H9 (cell line): ENCODE data around the gene ANKH. TPM values are rescaled to one million over a fixed set of nuclear protein-coding genes. Genes with fewer than 3 reads are reported as not detected.

Source experiments
- DNase-seq: peaks from one replicate; pipeline ENCODE4 v3.0.0-alpha.2; 2017
- H2AFZ ChIP-seq: one replicate; pipeline ENCODE4 v1.6.1; 2013; ENCODE audit warnings: mild to moderate bottlenecking, low read length, control low read depth, moderate library complexity
- H2AK5ac ChIP-seq: 2 replicates; pipeline ENCODE4 v1.6.1; 2013; ENCODE audit warnings: low read length, control low read depth, mixed read lengths; ENCODE audit not compliant: insufficient read length
- H2BK120ac ChIP-seq: one replicate; pipeline ENCODE4 v1.6.1; 2013; ENCODE audit warnings: low read depth, mild to moderate bottlenecking, low read length, control low read depth, inconsistent platforms; ENCODE audit not compliant: poor library complexity, severe bottlenecking
- H2BK12ac ChIP-seq: 2 replicates; pipeline ENCODE4 v1.6.1; 2013; ENCODE audit warnings: low read length, control low read depth, mixed read lengths, low read depth; ENCODE audit not compliant: insufficient read length
- H2BK15ac ChIP-seq: 2 replicates; pipeline ENCODE4 v1.6.1; 2013; ENCODE audit warnings: low read depth, low read length, control low read depth
- H2BK20ac ChIP-seq: one replicate; pipeline ENCODE4 v1.6.1; 2013; ENCODE audit warnings: low read depth, mild to moderate bottlenecking, low read length, control low read depth, inconsistent platforms; ENCODE audit not compliant: poor library complexity, severe bottlenecking
- H2BK5ac ChIP-seq: 2 replicates; pipeline ENCODE4 v1.6.1; 2013; ENCODE audit warnings: low read length, control low read depth, mixed read lengths; ENCODE audit not compliant: insufficient read length
- H3K14ac ChIP-seq: 2 replicates; pipeline ENCODE4 v1.6.1; 2013; ENCODE audit warnings: low read length, control low read depth; ENCODE audit not compliant: insufficient read depth
- H3K18ac ChIP-seq: 2 replicates; pipeline ENCODE4 v1.6.1; 2013; ENCODE audit warnings: low read depth, mild to moderate bottlenecking, mixed read lengths, low read length, control low read depth; ENCODE audit not compliant: insufficient read length
- H3K23ac ChIP-seq: 2 replicates; pipeline ENCODE4 v1.6.1; 2013; ENCODE audit warnings: low read length, control low read depth, mixed read lengths, low read depth; ENCODE audit not compliant: insufficient read length
- H3K23me2 ChIP-seq: 2 replicates; pipeline ENCODE4 v1.6.1; 2013; ENCODE audit warnings: low read depth, mild to moderate bottlenecking, mixed read lengths, low read length, control low read depth; ENCODE audit not compliant: insufficient read length, poor library complexity, severe bottlenecking
- H3K27ac ChIP-seq: 2 replicates; pipeline ENCODE4 v1.5.1; 2013; ENCODE audit warnings: low read length, control low read depth, mixed read lengths, low read depth; ENCODE audit not compliant: insufficient read length
- H3K27me3 ChIP-seq: 2 replicates; pipeline ENCODE4 v1.6.1; 2013; ENCODE audit warnings: low read length, control low read depth, inconsistent platforms; ENCODE audit not compliant: insufficient read depth
- H3K4ac ChIP-seq: 2 replicates; pipeline ENCODE4 v1.6.1; 2013; ENCODE audit warnings: low read depth, mild to moderate bottlenecking, control low read depth, inconsistent platforms, low read length, moderate library complexity
- H3K4me1 ChIP-seq: 2 replicates; pipeline ENCODE4 v1.6.1; 2013; ENCODE audit warnings: low read length, control low read depth, inconsistent platforms; ENCODE audit not compliant: insufficient read depth
- H3K4me2 ChIP-seq: 2 replicates; pipeline ENCODE4 v1.6.1; 2013; ENCODE audit warnings: low read length, control low read depth, mixed read lengths; ENCODE audit not compliant: insufficient read length, insufficient read depth
- H3K56ac ChIP-seq: 2 replicates; pipeline ENCODE4 v1.6.1; 2013; ENCODE audit warnings: low read depth, mild to moderate bottlenecking, mixed read lengths, low read length, control low read depth; ENCODE audit not compliant: insufficient read length
- H3K79me1 ChIP-seq: 2 replicates; pipeline ENCODE4 v1.6.1; 2013; ENCODE audit warnings: low read depth, mild to moderate bottlenecking, moderate library complexity, low read length, control low read depth, inconsistent platforms; ENCODE audit not compliant: insufficient read depth, poor library complexity, severe bottlenecking
- H3K79me2 ChIP-seq: 2 replicates; pipeline ENCODE4 v1.6.1; 2013; ENCODE audit warnings: low read length, control low read depth, inconsistent platforms; ENCODE audit not compliant: insufficient read depth
- H3K9ac ChIP-seq: 2 replicates; pipeline ENCODE4 v1.6.1; 2013; ENCODE audit warnings: low read length, control low read depth, mixed read lengths; ENCODE audit not compliant: insufficient read length; ENCODE audit errors: extremely low read depth
- H3K9me3 ChIP-seq: one replicate; pipeline ENCODE4 v1.6.1; 2013; ENCODE audit warnings: low read depth, low read length, inconsistent platforms; ENCODE audit not compliant: control insufficient read depth
- H3T11ph ChIP-seq: one replicate; pipeline ENCODE4 v1.6.1; 2013; ENCODE audit warnings: mild to moderate bottlenecking, low read length, control low read depth, inconsistent platforms
- H4K20me1 ChIP-seq: one replicate; pipeline ENCODE4 v1.6.1; 2013; ENCODE audit not compliant: control insufficient read depth, insufficient read length, insufficient read depth
- H4K5ac ChIP-seq: 2 replicates; pipeline ENCODE4 v1.6.1; 2013; ENCODE audit warnings: low read depth, mild to moderate bottlenecking, mixed read lengths, low read length, control low read depth; ENCODE audit not compliant: insufficient read length
- H4K8ac ChIP-seq: replicated peaks from 2 replicates; pipeline ENCODE4 v1.6.1; 2013; ENCODE audit warnings: low read length, control low read depth, mixed read lengths, low read depth; ENCODE audit not compliant: insufficient read length
- H4K91ac ChIP-seq: 2 replicates; pipeline ENCODE4 v1.6.1; 2013; ENCODE audit warnings: low read depth, mild to moderate bottlenecking, moderate library complexity, mixed read lengths, low read length, control low read depth; ENCODE audit not compliant: insufficient read length
- H3K27ac Mint-ChIP-seq, 3 experiments: 2 replicates in 2 of 3; 3 replicates in 1 of 3; pipeline ENCODE4 v1.8.0; 2020 to 2021; ENCODE audit warnings: mixed read lengths in 3 of 3, mild to moderate bottlenecking in 1 of 3, moderate library complexity in 1 of 3
- H3K27me3 Mint-ChIP-seq: 2 replicates; pipeline ENCODE4 v1.8.0; 2021; ENCODE audit warnings: low read depth, mild to moderate bottlenecking, moderate library complexity, mixed read lengths
- H3K36me3 Mint-ChIP-seq, 3 experiments: 2 replicates in 2 of 3; 3 replicates in 1 of 3; pipeline ENCODE4 v1.8.0; 2020 to 2021; ENCODE audit warnings: low read depth in 3 of 3, mixed read lengths in 3 of 3; ENCODE audit not compliant: insufficient read depth in 1 of 3
- H3K4me1 Mint-ChIP-seq, 2 experiments: 2 replicates each; pipeline ENCODE4 v1.8.0; 2020; ENCODE audit warnings: mixed read lengths in 2 of 2
- H3K4me3 Mint-ChIP-seq, 2 experiments: 2 replicates in 1 of 2; 3 replicates in 1 of 2; pipeline ENCODE4 v1.8.0; 2020 to 2021; ENCODE audit warnings: mild to moderate bottlenecking in 2 of 2, mixed read lengths in 2 of 2, moderate library complexity in 1 of 2
- H3K9me3 Mint-ChIP-seq, 2 experiments: 2 replicates in 1 of 2; 3 replicates in 1 of 2; pipeline ENCODE4 v1.8.0; 2020; ENCODE audit warnings: mild to moderate bottlenecking in 2 of 2, mixed read lengths in 2 of 2, moderate library complexity in 1 of 2
- CTCF ChIP-seq: fragments of 200-600 bp; sonication (generic); conservative IDR thresholded peaks from 3 replicates; pipeline ENCODE4 v1.8.0; 2021; ENCODE audit warnings: antibody characterized with exemption, mild to moderate bottlenecking
- WGBS: extraction: QIAGEN DNeasy Blood & Tissue Kit; methylation state at CpG from one replicate; pipeline ENCODE4 v1.1.7; 2013; ENCODE audit warnings: missing lambda C conversion rate, low lambda C conversion rate, mixed read lengths; ENCODE audit not compliant: insufficient read length; ENCODE audit errors: extremely low coverage; 5-methylcytosine and 5-hydroxymethylcytosine counted together
- total RNA-seq: library from RNA; stranded (reverse); gene quantifications from 2 replicates; pipeline ENCODE4 v1.2.1, GENCODE V29; 2021

The ANKH gene
- total RNA-seq, 1 experiment from 2014 or later, result 9.6 TPM

- Mint-ChIP-seq H3K27ac (no peak overlapping the region; a peak in 1 of 7 replicates), H3K27me3 (no peaks in the 10 kb centered on the region), H3K9me3 (no peaks in the 10 kb centered on the region), H3K4me1 (peaks cover 2% of the 10 kb centered on the region in 2 experiments), H3K36me3 (peaks cover 0 to 1% (median 0%) of the 10 kb centered on the region in 3 experiments; a peak in 1 of 7 replicates), H3K4me3 (no peak overlapping the region)
- Histone ChIP-seq H2AK5ac (no peak overlapping the region), H3K9me3 (no peaks in the 10 kb centered on the region), H3T11ph (no peak overlapping the region), H2AFZ (no peak overlapping the region), H2BK5ac (no peak overlapping the region), H3K27ac (no peak overlapping the region), H4K8ac (no peak overlapping the region), H3K4ac (no peak overlapping the region), H3K79me2 (no peaks in the 10 kb centered on the region), H3K56ac (no peak overlapping the region), H4K5ac (no peak overlapping the region), H3K4me2 (no peak overlapping the region), H3K9ac (no peak overlapping the region), H3K23ac (no peak overlapping the region), H2BK15ac (no peak overlapping the region), H2BK20ac (no peak overlapping the region), H2BK120ac (no peak overlapping the region), H3K27me3 (no peaks in the 10 kb centered on the region), H3K18ac (no peak overlapping the region), H3K23me2 (no peaks in the 10 kb centered on the region), H4K20me1 (no peaks in the 10 kb centered on the region), H3K14ac (no peak overlapping the region), H2BK12ac (no peak overlapping the region), H3K79me1 (no peaks in the 10 kb centered on the region), H3K4me1 (no peaks in the 10 kb centered on the region), H4K91ac (no peak overlapping the region)
- no CpG with 5 or more reads among the region's 1 CpG for WGBS
- no peak for TF ChIP-seq CTCF
- DNase-seq, result no peak
These were observed 12.4 kb downstream of the ANKH start for GRCh38 chr5:14859150-14859549.
